Liver (tissue), 9 donors: ENCODE measurements around the gene VENTX. TPM values are rescaled to one million over a fixed set of nuclear protein-coding genes. Genes with fewer than 3 reads are reported as not detected.

Experiments
- DNase-seq: peaks from one replicate; pipeline ENCODE4 v3.0.0-alpha.2; 2017; ENCODE audit warnings: low spot score
- H3K27ac ChIP-seq, 2 donors: one replicate each; pipeline ENCODE4 v1.7.0; 2013; ENCODE audit warnings: inconsistent platforms in 2 of 2, low read length in 2 of 2, control low read depth in 1 of 2, low read depth in 1 of 2, mild to moderate bottlenecking in 1 of 2
- H3K27me3 ChIP-seq, 4 donors: one replicate each; pipeline versions ENCODE4 v1.6.1 to v1.7.0; 2013; ENCODE audit warnings: low read length in 3 of 4, inconsistent platforms in 1 of 4, mild to moderate bottlenecking in 1 of 4, moderate library complexity in 1 of 4; ENCODE audit not compliant: control insufficient read depth in 4 of 4, insufficient read depth in 4 of 4
- H3K36me3 ChIP-seq, 4 donors: one replicate each; pipeline versions ENCODE4 v1.6.1 to v1.7.0; 2013; ENCODE audit warnings: low read length in 3 of 4, mild to moderate bottlenecking in 3 of 4, low read depth in 1 of 4, moderate library complexity in 1 of 4; ENCODE audit not compliant: control insufficient read depth in 4 of 4, insufficient read depth in 3 of 4
- H3K4me1 ChIP-seq, 4 donors: one replicate each; pipeline versions ENCODE4 v1.6.1 to v1.7.0; 2013; ENCODE audit warnings: low read length in 3 of 4, mild to moderate bottlenecking in 3 of 4, moderate library complexity in 1 of 4; ENCODE audit not compliant: control insufficient read depth in 4 of 4, insufficient read depth in 4 of 4
- H3K4me3 ChIP-seq, 3 donors: one replicate each; pipeline versions ENCODE4 v1.6.1 to v1.7.0; 2013; ENCODE audit warnings: low read length in 3 of 3, control low read depth in 1 of 3, low read depth in 1 of 3, mild to moderate bottlenecking in 1 of 3
- H3K9ac ChIP-seq, 2 donors: one replicate each; pipeline ENCODE4 v1.7.0; 2013; ENCODE audit warnings: low read length in 2 of 2, mild to moderate bottlenecking in 2 of 2, moderate library complexity in 2 of 2, control low read depth in 1 of 2, low read depth in 1 of 2
- H3K9me3 ChIP-seq, 4 donors: one replicate each; pipeline versions ENCODE4 v1.6.1 to v1.7.0; 2013; ENCODE audit warnings: low read length in 3 of 4; ENCODE audit not compliant: control insufficient read depth in 4 of 4
- CTCF ChIP-seq: fragments of 150-350 bp; IDR thresholded peaks from 2 replicates; pipeline ENCODE4 v1.5.1; 2017; ENCODE audit warnings: improper control_type of control experiment, low read depth, low read length; ENCODE audit not compliant: missing input control
- EGR1 ChIP-seq, 2 donors: IDR thresholded peaks; 2 replicates each; pipeline ENCODE4 v1.6.1; 2016 to 2018; ENCODE audit warnings: antibody characterized with exemption in 2 of 2, low read depth in 2 of 2
- FOXA1 ChIP-seq: IDR thresholded peaks from 2 replicates; pipeline ENCODE4 v1.6.1; 2016; ENCODE audit warnings: antibody characterized with exemption
- FOXA2 ChIP-seq: IDR thresholded peaks from 2 replicates; pipeline ENCODE4 v1.6.1; 2016; ENCODE audit warnings: antibody characterized with exemption
- GABPA ChIP-seq, 2 donors: IDR thresholded peaks in 1 of 2; conservative IDR thresholded peaks in 1 of 2; 2 replicates each; pipeline ENCODE4 v1.6.1; 2016; ENCODE audit warnings: antibody characterized with exemption in 2 of 2, mild to moderate bottlenecking in 1 of 2, moderate library complexity in 1 of 2
- HNF4A ChIP-seq, 2 donors: conservative IDR thresholded peaks; 2 replicates each; pipeline ENCODE4 v1.6.1; 2016; ENCODE audit warnings: antibody characterized with exemption in 2 of 2, mild to moderate bottlenecking in 2 of 2
- HNF4G ChIP-seq: IDR thresholded peaks from 2 replicates; pipeline ENCODE4 v1.6.1; 2016; ENCODE audit warnings: antibody characterized with exemption
- JUND ChIP-seq, 2 donors: IDR thresholded peaks; 2 replicates each; pipeline ENCODE4 v1.6.1; 2016; ENCODE audit warnings: antibody characterized with exemption in 2 of 2
- NR2F2 ChIP-seq: IDR thresholded peaks from 2 replicates; pipeline ENCODE4 v1.6.1; 2016; ENCODE audit warnings: antibody characterized with exemption
- REST ChIP-seq: IDR thresholded peaks from 2 replicates; pipeline ENCODE4 v1.6.1; 2016; ENCODE audit warnings: antibody characterized with exemption, mild to moderate bottlenecking
- RXRA ChIP-seq, 2 donors: IDR thresholded peaks; 2 replicates each; pipeline ENCODE4 v1.6.1; 2017 to 2018; ENCODE audit warnings: antibody characterized with exemption in 2 of 2, mild to moderate bottlenecking in 1 of 2
- SP1 ChIP-seq: IDR thresholded peaks from 2 replicates; pipeline ENCODE4 v1.6.1; 2018; ENCODE audit warnings: antibody characterized with exemption, mild to moderate bottlenecking
- TAF1 ChIP-seq: conservative IDR thresholded peaks from 2 replicates; pipeline ENCODE4 v1.6.1; 2016; ENCODE audit warnings: antibody characterized with exemption, mild to moderate bottlenecking
- YY1 ChIP-seq: IDR thresholded peaks from 2 replicates; pipeline ENCODE4 v1.6.1; 2016; ENCODE audit warnings: antibody characterized with exemption, mild to moderate bottlenecking
- ZBTB33 ChIP-seq: IDR thresholded peaks from 2 replicates; pipeline ENCODE4 v1.6.1; 2016; ENCODE audit warnings: antibody characterized with exemption
- WGBS: extraction: QIAGEN DNeasy Blood & Tissue Kit; methylation state at CpG from one replicate; pipeline ENCODE4 v1.1.7; 2013; 5-methylcytosine and 5-hydroxymethylcytosine counted together
- polyA plus RNA-seq, 2 donors: library from polyadenylated mRNA; stranded (reverse) in 1 of 2; unstranded in 1 of 2; fragments of 200-250 nt in 1 of 2; fragments of >200 nt in 1 of 2; fragmentation: Nextera tagmentation in 1 of 2; extraction: Ambion mirVana in 1 of 2; gene quantifications; one replicate each; pipeline versions ENCODE4 v1.2.1 to v1.2.3, GENCODE V29; 2013 to 2015
- total RNA-seq, 2 donors: library from RNA; depleted of rRNA; stranded (reverse); fragments of >200 nt; gene quantifications; one replicate each; pipeline ENCODE4 v1.2.3, GENCODE V29; 2014
- TF ChIP-seq, protein P1 (sequence below): IDR thresholded peaks from 2 replicates; pipeline ENCODE4 v1.6.1; 2016; ENCODE audit warnings: antibody characterized with exemption
- TF ChIP-seq, protein P2 (sequence below): IDR thresholded peaks from 2 replicates; pipeline ENCODE4 v1.6.1; 2016; ENCODE audit warnings: antibody characterized with exemption
- donor health status: healthy.
- donor health status: healthy.
- donor health status: healthy.
- donor health status: healthy.
- donor health status: healthy.

The VENTX gene
- total and polyA plus RNA-seq, 4 donors = 0.05 to 0.25 (median 0.09) TPM

DNA sequence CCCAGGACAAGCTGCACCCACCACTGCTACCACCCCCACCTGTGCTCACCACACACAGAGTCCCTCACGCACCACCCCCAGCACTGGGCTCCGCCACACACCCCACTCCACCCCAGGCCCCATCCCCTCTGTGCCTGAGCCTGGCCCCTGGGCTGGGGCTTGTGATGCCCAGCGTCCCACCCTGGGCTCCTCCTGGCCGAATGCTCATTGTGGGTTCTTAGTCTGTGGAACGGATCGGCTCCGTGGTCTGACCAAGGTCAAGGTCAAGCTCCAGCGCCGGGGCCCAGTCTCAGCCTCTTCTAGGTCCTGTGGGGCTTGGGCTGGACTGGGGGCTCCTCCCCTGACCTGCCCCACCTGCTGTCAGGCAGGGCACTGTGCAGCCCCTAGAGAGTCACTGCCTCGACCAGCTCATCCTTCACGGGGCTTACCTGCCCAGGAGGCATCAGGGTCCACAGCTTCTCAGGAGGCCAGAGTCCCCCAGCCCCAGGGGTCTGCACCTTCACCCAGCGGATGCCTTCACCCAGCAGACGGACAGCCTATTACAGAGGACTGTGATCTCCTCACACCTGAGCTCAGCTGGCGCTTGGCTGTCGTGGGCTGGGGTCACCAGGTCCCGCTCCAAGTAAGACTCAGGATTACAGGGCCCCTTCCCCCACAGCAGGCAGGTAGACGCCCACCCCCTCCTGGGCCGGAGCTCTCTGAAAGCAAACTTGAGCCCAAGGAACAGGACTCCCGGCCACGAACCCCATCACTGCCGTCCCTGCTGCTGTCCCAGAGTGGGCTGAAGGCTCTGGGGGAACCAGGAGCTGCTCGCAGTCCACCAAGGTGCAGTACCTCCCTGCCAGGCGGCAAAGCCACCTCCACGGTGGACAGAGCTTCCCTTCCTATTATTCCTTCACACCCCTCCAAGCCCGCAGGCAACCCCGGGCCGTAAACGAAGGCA lies 22.9 kb upstream of the VENTX start:
- Histone ChIP-seq H3K36me3 (no peaks in the 10 kb centered on the region), H3K4me1 (no peaks in the 10 kb centered on the region), H3K27me3 (peaks cover 0 to 5% (median 1%) of the 10 kb centered on the region in 4 donors), H3K9me3 (no peaks in the 10 kb centered on the region), H3K4me3 (no peak overlapping the region), H3K9ac (no peak overlapping the region), H3K27ac (no peak overlapping the region)
- TF ChIP-seq HNF4G (no peak), TAF1 (no peak), JUND (IDR thresholded peaks at IDR 0.05) (no peak), YY1 (no peak), ZBTB33 (no peak), REST (no peak), HNF4A (conservative IDR thresholded peaks at IDR 0.05) (no peak), FOXA2 (no peak), CTCF (no peak), NR2F2 (no peak), RXRA (IDR thresholded peaks at IDR 0.05) (no peak)
- TF ChIP-seq, protein P1, sequence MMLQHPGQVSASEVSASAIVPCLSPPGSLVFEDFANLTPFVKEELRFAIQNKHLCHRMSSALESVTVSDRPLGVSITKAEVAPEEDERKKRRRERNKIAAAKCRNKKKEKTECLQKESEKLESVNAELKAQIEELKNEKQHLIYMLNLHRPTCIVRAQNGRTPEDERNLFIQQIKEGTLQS = no peak
- no peak for DNase-seq
- WGBS = 76% methylated on average over 28 of the region's 28 CpGs

- H3K27ac ChIP-seq = no peak overlapping the region
- no peak overlapping the region for H3K9ac ChIP-seq
- H3K4me1 ChIP-seq = no peaks in the 10 kb centered on the region
- no peak overlapping the region for H3K4me3 ChIP-seq
- no peak for DNase-seq
- H3K9me3 ChIP-seq = no peaks in the 10 kb centered on the region
- no peaks in the 10 kb centered on the region for H3K36me3 ChIP-seq
- WGBS = 90% methylated on average over 27 of the region's 27 CpGs
- peaks cover 0 to 5% (median 1%) of the 10 kb centered on the region in 4 donors for H3K27me3 ChIP-seq
- TF ChIP-seq HNF4A (conservative IDR thresholded peaks at IDR 0.05) (no peak), REST (no peak), EGR1 (IDR thresholded peaks at IDR 0.05; ENCODE audit: low read depth in 2 of 2) (no peak), FOXA1 (no peak), GABPA (IDR thresholded peaks at IDR 0.05 in 1 of 2, conservative IDR thresholded peaks at IDR 0.05 in 1 of 2) (no peak), NR2F2 (no peak), TAF1 (no peak), CTCF (no peak), SP1 (no peak), FOXA2 (no peak)
- TF ChIP-seq, protein P2, sequence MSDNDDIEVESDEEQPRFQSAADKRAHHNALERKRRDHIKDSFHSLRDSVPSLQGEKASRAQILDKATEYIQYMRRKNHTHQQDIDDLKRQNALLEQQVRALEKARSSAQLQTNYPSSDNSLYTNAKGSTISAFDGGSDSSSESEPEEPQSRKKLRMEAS = no peak
These were observed 22.1 kb upstream of the VENTX start for GRCh38 chr10:133215586-133215985.
